Mucosa of rectum (tissue), 2 donors: ENCODE results near the gene P4HA2.

ENCODE experiments used
- H3K27ac ChIP-seq, 2 donors: one replicate each; pipeline ENCODE4 v1.7.0; 2013; ENCODE audit warnings: inconsistent platforms in 2 of 2, low read depth in 2 of 2, low read length in 2 of 2
- H3K27me3 ChIP-seq, 2 donors: one replicate each; pipeline ENCODE4 v1.7.0; 2013; ENCODE audit warnings: low read length in 2 of 2; ENCODE audit not compliant: control insufficient read depth in 2 of 2, insufficient read depth in 2 of 2
- H3K36me3 ChIP-seq, 2 donors: one replicate each; pipeline ENCODE4 v1.7.0; 2013; ENCODE audit warnings: low read length in 2 of 2; ENCODE audit not compliant: control insufficient read depth in 2 of 2, insufficient read depth in 2 of 2
- H3K4me1 ChIP-seq, 2 donors: one replicate each; pipeline ENCODE4 v1.7.0; 2013; ENCODE audit warnings: low read length in 2 of 2, mild to moderate bottlenecking in 1 of 2; ENCODE audit not compliant: control insufficient read depth in 2 of 2, insufficient read depth in 2 of 2
- H3K4me3 ChIP-seq, 2 donors: one replicate each; pipeline ENCODE4 v1.7.0; 2013; ENCODE audit warnings: low read length in 2 of 2
- H3K9ac ChIP-seq, 2 donors: one replicate each; pipeline ENCODE4 v1.7.0; 2013; ENCODE audit warnings: low read length in 2 of 2, low read depth in 1 of 2, mild to moderate bottlenecking in 1 of 2
- H3K9me3 ChIP-seq, 2 donors: one replicate each; pipeline ENCODE4 v1.7.0; 2013; ENCODE audit warnings: low read length in 2 of 2; ENCODE audit not compliant: control insufficient read depth in 2 of 2
- donor health status: healthy.
- donor health status: Normal muscosa, but diverticular disease.

P4HA2 gene

DNA sequence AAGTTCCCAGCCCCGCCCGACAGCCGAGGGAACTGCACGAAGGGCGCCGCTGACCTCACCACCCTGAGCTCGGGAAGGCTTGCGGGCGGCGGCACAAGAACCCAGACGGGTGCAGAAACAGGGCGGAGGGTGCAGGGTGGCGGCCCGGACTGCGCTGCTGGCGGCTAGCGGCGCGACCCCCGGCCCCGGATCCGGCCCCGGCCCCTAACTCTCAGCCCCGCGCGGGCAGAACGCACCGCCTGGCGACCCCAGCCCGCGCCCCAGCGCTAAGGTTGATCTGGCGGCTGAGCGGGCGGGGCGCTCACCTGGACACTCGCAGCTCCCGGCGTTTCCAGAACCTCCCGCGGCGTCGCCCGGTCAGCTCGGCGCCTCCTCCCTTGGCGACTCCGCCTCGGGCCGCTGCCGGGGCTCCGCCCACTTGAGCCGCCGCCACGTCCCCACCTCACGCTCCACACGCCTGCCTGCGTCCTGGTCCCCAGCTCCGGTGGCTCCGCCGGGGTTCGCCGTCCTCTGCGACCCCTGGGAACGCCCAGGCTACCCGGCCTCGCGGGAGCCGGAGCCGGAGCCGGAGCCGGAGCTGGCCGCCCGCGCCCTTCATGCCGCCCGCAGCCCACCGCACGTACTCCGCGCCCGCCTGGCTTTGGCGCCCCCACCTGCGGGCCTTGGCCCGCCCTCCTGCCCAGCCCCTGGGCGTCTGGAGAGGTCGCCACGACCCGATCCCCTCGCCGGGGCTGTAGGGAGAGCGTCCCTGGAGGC, at the start of gene P4HA2:
Gene P4HA2 (minus strand): TSS at position 369 of the 756 bp plus-strand sequence. CDS start 9,227 bp downstream, outside the sequence.
- Histone ChIP-seq H3K9me3 (no peaks in the 10 kb centered on the region), H3K27ac (peak within 1 kb of the TSS; percentile 92 to 93), H3K4me1 (peaks cover 17 to 26% of the 10 kb centered on the region in 2 donors), H3K27me3 (no peaks in the 10 kb centered on the region), H3K9ac (peak within 1 kb of the TSS; percentile 72 to 89), H3K36me3 (no peaks in the 10 kb centered on the region), H3K4me3 (peak within 1 kb of the TSS; percentile 64 to 70)

DNA sequence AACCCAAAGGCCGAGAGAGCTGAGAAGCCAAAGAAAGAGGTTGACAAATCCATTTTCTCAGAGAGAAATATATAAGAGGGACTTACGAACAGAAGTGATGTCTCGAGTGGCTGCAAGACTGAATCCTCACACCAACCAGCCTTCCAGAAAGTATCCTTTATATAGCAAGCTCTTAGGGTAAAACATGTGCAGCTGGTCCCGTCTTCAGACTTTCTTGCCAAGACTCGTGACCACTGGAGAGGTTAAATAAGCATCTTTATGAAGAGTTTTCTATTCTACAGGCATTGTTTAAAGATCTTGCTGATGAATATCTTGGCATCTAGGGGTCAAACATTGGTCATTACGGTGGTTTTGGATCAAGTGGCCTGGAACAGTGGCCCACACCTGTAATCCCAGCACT, 49.6 kb upstream of the P4HA2 start:
- Histone ChIP-seq H3K4me3 (no peak overlapping the region), H3K36me3 (no peaks in the 10 kb centered on the region), H3K9ac (no peak overlapping the region), H3K27ac (peak overlapping the region; percentile 46 to 56), H3K9me3 (no peaks in the 10 kb centered on the region), H3K4me1 (peaks cover 18 to 44% of the 10 kb centered on the region in 2 donors), H3K27me3 (no peaks in the 10 kb centered on the region)

DNA sequence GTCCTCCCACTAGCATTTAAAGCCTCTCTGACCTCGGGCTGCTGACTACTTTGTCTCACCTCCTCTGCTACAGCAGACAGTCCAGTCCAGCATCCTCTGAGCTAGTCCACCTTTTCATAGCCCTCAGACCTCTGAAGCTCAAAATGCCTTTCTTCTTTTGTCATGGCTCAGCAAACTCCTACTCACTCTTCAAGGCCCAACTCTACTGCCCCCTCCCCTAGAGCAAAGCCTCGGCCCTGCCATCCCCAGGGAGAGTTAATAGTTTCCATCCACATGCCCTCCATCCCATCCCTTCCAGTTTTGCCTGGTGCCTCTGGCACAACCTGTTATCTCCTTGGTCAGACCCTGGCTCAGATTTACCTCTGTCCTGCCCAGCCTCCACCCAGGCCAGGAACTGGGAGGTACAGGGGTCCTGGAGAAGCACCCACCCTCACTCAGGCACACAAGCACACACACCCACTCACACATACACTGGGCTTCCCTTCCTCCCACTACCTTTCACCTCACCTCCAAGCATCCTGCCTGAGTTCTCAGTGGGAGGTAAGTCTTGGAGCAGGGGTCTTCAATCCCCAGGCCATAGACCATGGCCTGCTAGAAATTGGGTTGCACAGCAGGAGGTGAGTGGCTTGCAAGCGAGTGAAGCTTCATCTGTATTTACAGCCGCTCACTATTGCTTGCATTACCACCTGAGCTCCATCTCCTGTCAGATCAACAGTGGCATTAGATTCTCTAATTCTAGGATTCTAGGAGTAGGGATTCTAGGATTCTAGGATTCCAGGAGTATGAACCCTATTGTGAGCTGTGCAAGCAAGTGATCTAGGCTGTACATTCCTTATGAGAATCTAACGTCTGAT, 47.9 kb upstream of the P4HA2 start:
- Histone ChIP-seq H3K36me3 (no peaks in the 10 kb centered on the region), H3K4me3 (no peak overlapping the region), H3K9me3 (no peaks in the 10 kb centered on the region), H3K27me3 (no peaks in the 10 kb centered on the region), H3K9ac (no peak overlapping the region), H3K27ac (no peak overlapping the region), H3K4me1 (peaks cover 18 to 44% of the 10 kb centered on the region in 2 donors)

DNA sequence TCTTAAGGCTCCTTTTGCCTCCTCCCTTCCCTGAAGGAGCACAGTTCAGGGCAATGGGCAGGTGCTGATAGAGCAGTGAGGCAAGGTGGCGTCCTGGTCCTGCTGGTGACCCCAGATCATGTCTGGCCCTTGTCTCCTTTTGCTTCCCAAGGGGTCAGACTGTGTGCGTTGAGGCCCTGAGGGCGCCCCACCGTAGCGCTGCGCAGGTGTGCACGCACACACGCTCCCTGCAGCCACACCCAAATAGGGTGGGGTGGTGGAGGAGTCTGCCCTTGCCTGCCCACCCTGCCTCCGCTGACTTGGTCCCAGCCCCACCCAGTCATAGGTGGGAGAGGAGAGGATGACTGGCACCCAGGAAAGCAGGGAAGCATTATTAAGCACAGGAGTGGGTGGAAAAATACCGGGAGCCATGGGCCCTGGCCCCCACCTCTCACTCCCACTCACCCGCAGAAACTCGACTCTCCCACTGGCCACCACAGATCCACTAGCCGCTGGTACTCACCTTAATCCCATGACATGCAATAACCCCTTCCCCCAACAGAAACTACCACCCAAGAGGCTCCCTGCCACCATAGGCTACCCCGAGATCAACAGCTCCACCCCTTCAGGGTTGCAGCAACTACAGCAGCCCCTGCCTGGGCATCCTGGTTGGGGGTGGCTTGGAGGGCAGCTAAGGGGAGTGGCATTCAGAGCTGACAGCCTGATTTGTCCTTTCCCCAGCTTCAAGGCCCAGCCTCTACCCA, 46.6 kb upstream of the P4HA2 start:
- Histone ChIP-seq H3K4me1 (peaks cover 18 to 44% of the 10 kb centered on the region in 2 donors), H3K9me3 (no peaks in the 10 kb centered on the region), H3K9ac (peak overlapping the region in 1 of 2 donors; percentile 26), H3K27ac (peak overlapping the region; percentile 40 to 50), H3K4me3 (peak overlapping the region in 1 of 2 donors; percentile 20), H3K36me3 (no peaks in the 10 kb centered on the region), H3K27me3 (no peaks in the 10 kb centered on the region)

DNA sequence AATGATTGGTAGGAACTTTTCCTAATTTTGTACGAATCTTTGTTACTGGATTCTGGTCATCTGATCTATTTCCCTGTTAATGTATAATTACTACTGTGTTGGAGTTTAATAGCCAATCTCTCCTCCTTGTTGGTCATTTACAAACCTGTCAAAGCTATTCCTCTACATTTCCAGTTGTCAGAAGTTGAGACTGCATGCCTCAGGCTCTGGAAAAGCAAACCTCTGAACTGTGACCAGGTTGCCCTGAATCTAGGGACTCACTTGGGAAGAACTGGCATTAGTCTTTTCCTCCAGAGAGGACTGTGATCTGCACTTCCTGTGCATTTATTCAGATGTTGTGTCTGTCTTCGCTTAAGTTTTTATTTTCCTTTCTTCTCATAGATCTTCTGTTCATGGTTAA, 46.0 kb upstream of the P4HA2 start:
- peak overlapping the region; percentile 40 to 50 for H3K27ac ChIP-seq
- H3K36me3 ChIP-seq: no peaks in the 10 kb centered on the region
- peak overlapping the region in 1 of 2 donors; percentile 48 for H3K9ac ChIP-seq
- no peak overlapping the region for H3K4me3 ChIP-seq
- no peaks in the 10 kb centered on the region for H3K9me3 ChIP-seq
- no peaks in the 10 kb centered on the region for H3K27me3 ChIP-seq
- H3K4me1 ChIP-seq: peaks cover 18 to 38% of the 10 kb centered on the region in 2 donors

DNA sequence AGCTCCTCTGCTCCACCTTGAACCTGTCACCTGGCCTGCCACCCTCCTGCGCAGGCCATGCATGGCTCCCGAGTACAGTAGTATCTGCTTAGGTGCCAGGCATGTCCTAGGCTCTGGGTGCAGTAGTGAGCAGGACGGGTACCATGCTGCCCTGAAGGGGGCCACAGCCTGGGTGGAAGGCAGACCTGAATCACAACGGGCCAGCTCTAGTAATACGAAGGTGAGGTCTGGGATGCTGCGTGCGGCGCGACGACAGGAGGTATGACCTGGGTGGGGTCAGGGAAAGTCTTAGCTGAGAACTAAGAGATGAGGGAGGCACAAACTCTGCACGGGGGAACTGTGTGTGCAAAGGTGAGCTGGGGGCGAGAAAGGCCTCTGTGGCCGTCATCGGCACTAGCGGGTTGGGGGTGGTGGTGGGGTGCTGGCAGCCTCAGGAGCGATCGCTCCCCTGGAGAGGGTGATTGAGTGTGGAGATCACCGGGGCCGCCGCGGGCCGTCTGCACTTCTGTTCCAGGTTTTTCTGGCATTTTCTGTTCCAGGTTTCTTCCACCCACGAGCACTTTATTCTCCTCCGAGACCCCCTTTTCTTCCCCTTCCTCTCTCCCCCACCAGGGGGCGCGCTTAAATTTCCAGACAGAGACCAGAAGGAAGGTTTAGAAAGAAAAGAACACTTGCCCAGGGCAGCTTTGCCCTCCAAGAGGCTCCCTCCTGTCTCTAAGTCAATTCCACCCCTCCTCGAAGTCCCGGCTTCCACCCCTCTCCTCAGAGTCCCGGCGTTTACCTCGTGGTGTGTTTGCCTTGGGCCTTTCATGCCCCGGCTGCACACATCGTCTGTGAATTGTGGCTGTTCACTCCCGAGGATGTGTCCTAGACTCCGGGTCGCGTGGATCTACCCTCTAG, 44.9 kb upstream of the P4HA2 start:
- H3K9me3 ChIP-seq: no peaks in the 10 kb centered on the region
- H3K4me3 ChIP-seq: peak overlapping the region; percentile 53 to 59
- H3K9ac ChIP-seq: peak overlapping the region in 1 of 2 donors; percentile 48
- H3K36me3 ChIP-seq: no peaks in the 10 kb centered on the region
- H3K4me1 ChIP-seq: peaks cover 15 to 29% of the 10 kb centered on the region in 2 donors
- peak overlapping the region in 1 of 2 donors; percentile 19 for H3K27ac ChIP-seq
- no peaks in the 10 kb centered on the region for H3K27me3 ChIP-seq

DNA sequence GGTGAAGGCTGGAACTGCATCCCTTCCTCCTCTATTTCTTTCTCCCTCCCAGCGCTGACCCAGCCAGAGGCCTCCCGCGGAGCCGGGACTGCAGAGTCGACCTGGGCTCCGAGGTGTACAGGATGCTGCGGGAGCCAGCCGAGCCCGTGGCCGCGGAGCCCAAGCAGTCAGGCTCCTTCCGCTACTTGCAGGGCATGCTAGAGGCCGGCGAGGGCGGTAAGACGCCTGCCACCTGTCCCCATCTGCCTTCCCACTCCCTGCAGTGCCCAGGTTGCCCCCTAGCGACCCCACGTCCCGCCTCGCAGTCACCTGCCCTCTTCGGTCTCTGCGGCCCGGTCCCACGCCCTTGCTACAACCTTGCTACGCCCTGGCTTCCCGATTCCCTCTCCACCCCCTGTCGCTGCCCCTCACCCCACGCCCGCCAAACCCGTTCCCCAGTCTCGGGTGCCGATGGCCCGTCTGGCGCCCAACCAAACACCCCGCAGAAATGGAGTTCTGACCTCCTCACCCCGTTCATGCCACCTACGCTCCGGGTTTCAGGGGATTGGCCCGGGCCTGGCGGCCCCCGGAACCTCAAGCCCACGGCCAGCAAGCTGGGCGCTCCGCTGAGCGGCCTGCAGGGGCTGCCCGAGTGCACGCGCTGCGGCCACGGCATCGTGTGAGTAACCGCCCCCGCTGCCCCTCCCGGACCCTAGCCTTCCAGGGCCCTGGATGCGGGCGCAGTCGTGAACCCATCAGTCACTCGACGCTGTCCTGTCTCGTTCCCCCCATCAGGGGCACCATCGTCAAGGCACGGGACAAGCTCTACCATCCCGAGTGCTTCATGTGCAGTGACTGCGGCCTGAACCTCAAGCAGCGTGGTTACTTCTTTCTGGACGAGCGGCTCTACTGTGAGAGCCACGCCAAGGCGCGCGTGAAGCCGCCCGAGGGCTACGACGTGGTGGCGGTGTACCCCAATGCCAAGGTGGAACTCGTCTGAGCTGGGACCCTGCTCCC, 43.9 kb upstream of the P4HA2 start:
- Histone ChIP-seq H3K9ac (no peak overlapping the region), H3K4me1 (peaks cover 15 to 25% of the 10 kb centered on the region in 2 donors), H3K27ac (no peak overlapping the region), H3K9me3 (no peaks in the 10 kb centered on the region), H3K4me3 (no peak overlapping the region), H3K36me3 (no peaks in the 10 kb centered on the region), H3K27me3 (no peaks in the 10 kb centered on the region)

DNA sequence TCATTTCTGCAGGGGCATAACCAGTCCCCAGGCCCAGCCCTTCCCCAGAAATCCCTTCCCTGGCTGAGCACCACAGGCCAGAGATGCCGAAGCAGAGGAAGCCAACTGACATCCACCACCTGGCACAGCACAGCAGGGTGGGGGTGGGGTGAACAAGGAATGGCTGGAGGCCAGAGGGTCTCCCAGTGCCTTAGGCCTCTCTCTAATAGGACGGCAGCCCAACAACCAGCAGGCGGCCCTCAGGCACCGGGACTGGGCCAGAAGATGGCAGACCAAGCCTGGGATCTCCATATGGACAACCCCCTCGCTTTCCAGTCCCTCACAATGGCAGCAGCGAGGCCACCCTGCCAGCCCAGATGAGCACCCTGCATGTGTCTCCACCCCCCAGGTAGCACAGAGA, 43.1 kb upstream of the P4HA2 start:
- Histone ChIP-seq H3K9ac (no peak overlapping the region), H3K4me3 (no peak overlapping the region), H3K9me3 (no peaks in the 10 kb centered on the region), H3K27ac (no peak overlapping the region), H3K36me3 (no peaks in the 10 kb centered on the region), H3K27me3 (no peaks in the 10 kb centered on the region), H3K4me1 (peaks cover 21 to 33% of the 10 kb centered on the region in 2 donors)
